Neural progenitor cell (in vitro differentiated cells): ENCODE data around the gene TAOK2.

Experiments used
- EZH2 ChIP-seq: fragments of 200-600 bp; sonication (generic); IDR thresholded peaks from 2 replicates; pipeline ENCODE4 v1.6.1; 2017; ENCODE audit warnings: antibody characterized with exemption, mild to moderate bottlenecking, moderate library complexity
- TF ChIP-seq, protein P1 (sequence below): fragments of 200-600 bp; sonication (generic); IDR thresholded peaks from 2 replicates; pipeline ENCODE4 v1.5.1; 2017; ENCODE audit warnings: antibody characterized with exemption, mild to moderate bottlenecking

DNA sequence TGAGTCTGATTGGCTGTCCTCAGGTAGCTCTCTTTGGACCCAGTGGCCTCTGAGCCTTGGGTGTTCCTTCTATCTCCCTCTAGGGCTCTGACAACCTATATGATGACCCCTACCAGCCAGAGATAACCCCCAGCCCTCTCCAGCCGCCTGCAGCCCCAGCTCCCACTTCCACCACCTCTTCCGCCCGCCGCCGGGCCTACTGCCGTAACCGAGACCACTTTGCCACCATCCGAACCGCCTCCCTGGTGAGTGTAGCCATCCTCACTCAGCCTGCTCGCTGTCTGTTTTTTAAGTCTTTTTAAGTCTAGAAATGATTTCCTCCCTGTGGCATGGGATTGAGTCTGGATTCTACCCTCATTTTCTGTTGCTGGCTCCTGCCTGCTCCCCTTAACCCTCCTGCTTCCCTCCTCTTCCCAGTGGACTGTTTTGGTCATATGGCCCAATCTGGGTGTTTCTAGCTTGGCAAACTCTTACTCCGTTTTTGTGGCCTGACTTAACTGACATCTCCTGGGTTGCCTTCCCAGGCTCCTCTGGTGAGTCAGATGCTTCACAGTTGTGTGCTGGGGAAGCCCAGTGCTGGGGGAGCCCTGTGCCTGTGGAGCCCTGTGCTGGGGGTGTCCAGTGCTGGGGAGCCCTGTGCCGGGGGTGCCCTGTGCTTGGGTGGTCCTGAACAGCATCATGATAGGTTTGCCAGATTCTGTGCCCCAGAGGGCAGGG, 9.9 kb downstream of the TAOK2 start:
- TF ChIP-seq, protein P1, sequence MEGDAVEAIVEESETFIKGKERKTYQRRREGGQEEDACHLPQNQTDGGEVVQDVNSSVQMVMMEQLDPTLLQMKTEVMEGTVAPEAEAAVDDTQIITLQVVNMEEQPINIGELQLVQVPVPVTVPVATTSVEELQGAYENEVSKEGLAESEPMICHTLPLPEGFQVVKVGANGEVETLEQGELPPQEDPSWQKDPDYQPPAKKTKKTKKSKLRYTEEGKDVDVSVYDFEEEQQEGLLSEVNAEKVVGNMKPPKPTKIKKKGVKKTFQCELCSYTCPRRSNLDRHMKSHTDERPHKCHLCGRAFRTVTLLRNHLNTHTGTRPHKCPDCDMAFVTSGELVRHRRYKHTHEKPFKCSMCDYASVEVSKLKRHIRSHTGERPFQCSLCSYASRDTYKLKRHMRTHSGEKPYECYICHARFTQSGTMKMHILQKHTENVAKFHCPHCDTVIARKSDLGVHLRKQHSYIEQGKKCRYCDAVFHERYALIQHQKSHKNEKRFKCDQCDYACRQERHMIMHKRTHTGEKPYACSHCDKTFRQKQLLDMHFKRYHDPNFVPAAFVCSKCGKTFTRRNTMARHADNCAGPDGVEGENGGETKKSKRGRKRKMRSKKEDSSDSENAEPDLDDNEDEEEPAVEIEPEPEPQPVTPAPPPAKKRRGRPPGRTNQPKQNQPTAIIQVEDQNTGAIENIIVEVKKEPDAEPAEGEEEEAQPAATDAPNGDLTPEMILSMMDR, result no peak
- no peak for TF ChIP-seq EZH2
